Endothelial cell of umbilical vein (primary cell): ENCODE results near the gene DUSP22. TPM values are rescaled to one million over a fixed set of nuclear protein-coding genes. Genes with fewer than 3 reads are reported as not detected.

ENCODE experiments used
- BruUV-seq: library from RNA; stranded (reverse); fragments of 400-500 nt; replicated peaks from 2 replicates; lab custom pipeline; 2021; lab: Mats Ljungman, UMichigan
- CTCF ChIA-PET: fragments of 300-600, 350-600 bp; sonication (Branson Sonifier 250); formaldehyde crosslinking; loops from one replicate; lab custom pipeline; 2021; ENCODE audit warnings: antibody characterized with exemption, inconsistent platforms; lab: Charles Lee
- POLR2A ChIA-PET: fragments of 300-600, 350-600 bp; sonication (Branson Sonifier 250); formaldehyde crosslinking; loops from one replicate; lab custom pipeline; 2021; ENCODE audit warnings: antibody characterized with exemption, inconsistent platforms; lab: Charles Lee
- DNase-seq: peaks from one replicate; pipeline ENCODE4 v3.0.0-alpha.2; 2011; ENCODE audit warnings: low read depth, low spot score
- FAIRE-seq: peaks from 2 replicates; lab custom pipeline; 2011; peaks lifted over from hg19 to GRCh38; lab: Jason Lieb, UNC
- H2AFZ ChIP-seq: 2 replicates; pipeline ENCODE4 v1.6.0; 2012; ENCODE audit warnings: low read depth, low read length, control low read depth, inconsistent platforms
- H3K27ac ChIP-seq: 2 replicates; pipeline ENCODE4 v1.5.1; 2011; ENCODE audit warnings: low read depth, mild to moderate bottlenecking, control low read depth, low read length, moderate library complexity; ENCODE audit not compliant: insufficient read depth
- H3K27me3 ChIP-seq, 2 experiments: 2 replicates each; pipeline versions ENCODE4 v1.6.0 to v1.6.1; 2011; ENCODE audit warnings: low read length in 2 of 2, mixed read lengths in 1 of 2; ENCODE audit not compliant: control insufficient read depth in 2 of 2, insufficient read depth in 2 of 2
- H3K36me3 ChIP-seq, 2 experiments: 2 replicates in 1 of 2; 3 replicates in 1 of 2; pipeline ENCODE4 v1.5.1; 2011; ENCODE audit warnings: low read length in 2 of 2, mild to moderate bottlenecking in 1 of 2, moderate library complexity in 1 of 2; ENCODE audit not compliant: control insufficient read depth in 2 of 2, insufficient read depth in 2 of 2; ENCODE audit errors: extremely low read depth in 1 of 2
- H3K4me1 ChIP-seq: 3 replicates; pipeline ENCODE4 v1.5.1; 2011; ENCODE audit warnings: mild to moderate bottlenecking, low read length; ENCODE audit not compliant: control insufficient read depth, insufficient read depth; ENCODE audit errors: extremely low read depth
- H3K4me2 ChIP-seq: 2 replicates; pipeline ENCODE4 v1.6.1; 2011; ENCODE audit warnings: low read length, control low read depth, mixed read lengths; ENCODE audit not compliant: insufficient read depth
- H3K4me3 ChIP-seq, 3 experiments: fragments of 200-600 bp in 1 of 3; sonication (generic), shearing (Covaris generic) in 1 of 3; replicated peaks in 1 of 3; 2 replicates each; pipeline ENCODE4 v1.5.1; 2011 to 2016; ENCODE audit warnings: control low read depth in 3 of 3, low read length in 3 of 3, mild to moderate bottlenecking in 2 of 3, inconsistent platforms in 1 of 3, low read depth in 1 of 3, moderate library complexity in 1 of 3; ENCODE audit not compliant: insufficient read depth in 1 of 3
- H3K79me2 ChIP-seq: 2 replicates; pipeline ENCODE4 v1.6.0; 2012; ENCODE audit warnings: low read length, inconsistent platforms; ENCODE audit not compliant: control insufficient read depth, insufficient read depth
- H3K9ac ChIP-seq: replicated peaks from 2 replicates; pipeline ENCODE3; 2011; ENCODE audit warnings: low read length, control low read depth; ENCODE audit not compliant: insufficient read depth; ENCODE audit errors: extremely low read depth
- H3K9me1 ChIP-seq: replicated peaks from 3 replicates; pipeline ENCODE4 v1.6.0; 2011; ENCODE audit warnings: mild to moderate bottlenecking, low read length; ENCODE audit not compliant: control insufficient read depth, insufficient read depth; ENCODE audit errors: extremely low read depth
- H3K9me3 ChIP-seq: replicated peaks from 2 replicates; pipeline ENCODE4 v1.5.1; 2012; ENCODE audit warnings: low read length, inconsistent platforms; ENCODE audit not compliant: control insufficient read depth, insufficient read depth
- H4K20me1 ChIP-seq: replicated peaks from 2 replicates; pipeline ENCODE3; 2011; ENCODE audit warnings: mild to moderate bottlenecking, low read length; ENCODE audit not compliant: control insufficient read depth, insufficient read depth; ENCODE audit errors: extremely low read depth
- CTCF ChIP-seq, 2 donors: IDR thresholded peaks; 1 replicate in 1 of 2; 2 replicates in 1 of 2; pipeline ENCODE4 v1.5.1; 2011; ENCODE audit warnings: low read length in 2 of 2, mild to moderate bottlenecking in 2 of 2, moderate library complexity in 2 of 2, control low read depth in 1 of 2, inconsistent platforms in 1 of 2, low read depth in 1 of 2; ENCODE audit not compliant: insufficient read depth in 1 of 2; ENCODE audit errors: extremely low read depth in 1 of 2
- EZH2 ChIP-seq: IDR thresholded peaks from 2 replicates; pipeline ENCODE4 v1.6.1; 2012; ENCODE audit warnings: borderline replicate concordance, low read depth, mild to moderate bottlenecking, moderate library complexity, low read length, inconsistent platforms; ENCODE audit not compliant: severe bottlenecking
- FOS ChIP-seq: IDR thresholded peaks from 2 replicates; pipeline ENCODE4 v1.6.1; 2011; ENCODE audit warnings: mild to moderate bottlenecking, low read length, moderate library complexity, borderline replicate concordance; ENCODE audit not compliant: insufficient read depth
- GATA2 ChIP-seq: IDR thresholded peaks from 2 replicates; pipeline ENCODE4 v1.7.0; 2011; ENCODE audit warnings: low read depth, mild to moderate bottlenecking, moderate library complexity, mixed read lengths, low read length; ENCODE audit not compliant: insufficient read length, insufficient read depth
- JUN ChIP-seq: IDR thresholded peaks from 2 replicates; pipeline ENCODE4 v1.6.1; 2011; ENCODE audit warnings: borderline replicate concordance, low read depth; ENCODE audit not compliant: insufficient read length, insufficient read depth
- MAX ChIP-seq: IDR thresholded peaks from 2 replicates; pipeline ENCODE4 v1.6.1; 2011; ENCODE audit not compliant: insufficient read depth, insufficient read length
- MYC ChIP-seq: IDR thresholded peaks from one replicate; pipeline ENCODE4 v1.6.1; 2011; ENCODE audit warnings: mild to moderate bottlenecking, low read depth, low read length
- POLR2A ChIP-seq: IDR thresholded peaks from 2 replicates; pipeline ENCODE4 v1.6.1; 2012; ENCODE audit warnings: low read depth, mild to moderate bottlenecking, control low read depth, low read length
- POLR2AphosphoS5 ChIP-seq: IDR thresholded peaks from 2 replicates; pipeline ENCODE4 v1.6.1; 2012; ENCODE audit warnings: low read depth, mild to moderate bottlenecking, control low read depth, low read length, moderate library complexity; ENCODE audit not compliant: insufficient read depth
- dilution Hi-C: fragments of 300-500 bp; cut with MboI; formaldehyde crosslinking; loops from one replicate; pipeline ENCODE4 v1.15.0; 2019; ENCODE audit warnings: low sequenced_read_pairs; ENCODE audit not compliant: extremely low pct_ligation_motif_present
- intact Hi-C: fragments of 100-400 bp; cut with micrococcal nuclease; formaldehyde crosslinking; loops from one replicate; pipeline ENCODE4 v1.10.0; 2022
- polyA plus RNA-seq, 4 experiments: library from polyadenylated mRNA; depleted of rRNA in 3 of 4; stranded (reverse) in 3 of 4; unstranded in 1 of 4; fragments of >200 nt; gene quantifications; 2 replicates each; pipeline versions ENCODE4 v1.2.1 to v1.2.3, GENCODE V29; 2011 to 2012; ENCODE audit warnings: missing spikeins in 1 of 4
- total RNA-seq: library from RNA; stranded (reverse); gene quantifications from 2 replicates; pipeline ENCODE4 v1.2.3, GENCODE V29; 2021

Gene DUSP22
- total and polyA plus RNA-seq, 2 donors (not counting 3 experiments of a cell fraction or from before 2014, with no cell fraction given), result 23.2 to 33.9 TPM

- ChIA-PET POLR2A (no interaction called here), CTCF (no interaction called here)
Measured at GRCh38 chr6:357791-358341, 65.6 kb downstream of the DUSP22 start.

More at GRCh38 chr6:357791-358341, 65.6 kb downstream of the DUSP22 start:
- Histone ChIP-seq H3K4me3 (no peak overlapping the region), H3K79me2 (no peaks in the 10 kb centered on the region), H2AFZ (no peak overlapping the region), H4K20me1 (no peaks in the 10 kb centered on the region), H3K9ac (no peak overlapping the region), H3K27me3 (no peaks in the 10 kb centered on the region), H3K27ac (no peak overlapping the region), H3K9me3 (peaks cover 3% of the 10 kb centered on the region), H3K4me2 (no peak overlapping the region), H3K4me1 (no peaks in the 10 kb centered on the region), H3K9me1 (no peaks in the 10 kb centered on the region), H3K36me3 (no peaks in the 10 kb centered on the region)
- TF ChIP-seq POLR2A, result no peak
- no peak for TF ChIP-seq CTCF (IDR thresholded peaks at IDR 0.05; ENCODE audit: extremely low read depth in 1 of 2, insufficient read depth in 1 of 2, low read depth in 1 of 2, low read length in 2 of 2)
- no peak for TF ChIP-seq FOS
- TF ChIP-seq JUN, result no peak
- no peak for TF ChIP-seq POLR2AphosphoS5
- TF ChIP-seq MAX, result no peak
- no peak for TF ChIP-seq EZH2
- TF ChIP-seq MYC, result no peak
- TF ChIP-seq GATA2, result no peak
- intact Hi-C loops, result loop anchor here (2.0 kb wide), 1 partner anchor 65 kb away; the partner anchor contains the start of gene DUSP22
- dilution Hi-C loops, result no loop called here
- FAIRE-seq (no peak), DNase-seq (no peak)
- no TSS peak for BruUV-seq
